Heart right ventricle (tissue), 16 donors: ENCODE measurements around the gene EFR3B. TPM values are rescaled to one million over a fixed set of nuclear protein-coding genes. Genes with fewer than 3 reads are reported as not detected.
"Not testable (repeated sequence)": the region's sequence is repeated elsewhere in the genome, so short reads cannot be mapped to it uniquely, and the experiment has no call there.

Experiments used
- ATAC-seq, 8 donors: fragments of 200-7000 bp; cut with Tn5 transposase; one replicate each; pipeline ENCODE4 v1.9.1; 2020; ENCODE audit warnings: mild to moderate bottlenecking in 8 of 8, moderate library complexity in 8 of 8, moderate number of reproducible peaks in 1 of 8
- DNase-seq, 2 donors: peaks; one replicate each; pipeline ENCODE4 v3.0.0-alpha.2; 2020
- H3K27ac ChIP-seq, 10 donors: fragments of 200-600 bp; sonication (generic) in 2 of 10; one replicate each; pipeline versions ENCODE4 v1.5.0 to v1.8.0; 2020 to 2022; ENCODE audit warnings: mild to moderate bottlenecking in 3 of 10
- H3K27me3 ChIP-seq, 7 donors: fragments of 200-600 bp; one replicate each; pipeline ENCODE4 v1.8.0; 2021 to 2022; ENCODE audit warnings: mild to moderate bottlenecking in 2 of 7
- H3K36me3 ChIP-seq, 9 donors: fragments of 200-600 bp; sonication (generic) in 1 of 9; one replicate each; pipeline versions ENCODE4 v1.5.0 to v1.8.0; 2020 to 2022; ENCODE audit warnings: mild to moderate bottlenecking in 2 of 9
- H3K4me1 ChIP-seq, 9 donors: fragments of 200-600 bp; sonication (generic) in 1 of 9; one replicate each; pipeline versions ENCODE4 v1.5.0 to v1.8.0; 2020 to 2022; ENCODE audit warnings: mild to moderate bottlenecking in 4 of 9
- H3K4me3 ChIP-seq, 10 donors: fragments of 200-600 bp; sonication (generic) in 2 of 10; one replicate each; pipeline versions ENCODE4 v1.5.0 to v1.8.0; 2020 to 2022; ENCODE audit warnings: mild to moderate bottlenecking in 7 of 10, moderate library complexity in 2 of 10
- H3K9me3 ChIP-seq, 11 donors: fragments of 200-600 bp in 10 of 11; sonication (generic) in 2 of 11; one replicate each; pipeline versions ENCODE4 v1.5.0 to v1.8.0; 2013 to 2022; ENCODE audit warnings: mild to moderate bottlenecking in 2 of 11, control low read depth in 1 of 11, moderate library complexity in 1 of 11
- CTCF ChIP-seq, 9 donors: fragments of 200-600 bp; sonication (generic) in 2 of 9; IDR thresholded peaks; one replicate each; pipeline versions ENCODE4 v1.5.0 to v1.8.0; 2021 to 2022; ENCODE audit warnings: antibody characterized with exemption in 9 of 9, mild to moderate bottlenecking in 5 of 9, moderate library complexity in 1 of 9
- WGBS, 2 donors: extraction: QIAGEN DNeasy Blood & Tissue Kit; methylation state at CpG; one replicate each; pipeline ENCODE4 v1.1.7; 2013; ENCODE audit warnings: inconsistent platforms in 1 of 2; 5-methylcytosine and 5-hydroxymethylcytosine counted together
- intact Hi-C, 10 donors: fragments of 100-400 bp; cut with DNase I; formaldehyde crosslinking; loops; one replicate each; pipeline versions ENCODE4 v1.11.1 to v1.14.2; 2022
- polyA plus RNA-seq, 2 donors: library from polyadenylated mRNA; stranded (reverse); fragments of 200-250 nt; gene quantifications; one replicate each; pipeline ENCODE4 v1.2.3, GENCODE V29; 2013
- total RNA-seq, 10 donors: library from RNA; stranded (reverse); fragmentation: NEBNext Ultra II Directional in 3 of 10; extraction: Animal tissue kit (Norgen Biotek cat#: 25700) in 3 of 10; gene quantifications; one replicate each; pipeline versions ENCODE4 v1.2.1 to v1.2.4, GENCODE V29; 2021 to 2023
- donor health status: Arrhythmogenic right ventricular cardiomyopathy.
- donor health status: ischemic (EF 13 %, LVEDD 7.1; RV severe dilation, severe dysfunction).
- donor health status: healthy with polysubstance abuse.
- donor health status: DM: no; HTN: yes; CAD: no.
- donor health status: DM: no; HTN: no; CAD: no.
- donor health status: ischemic (EF 25% LVEDD 6.9; RV normal size, moderate dysfunction).
- donor health status: ischemic (EF 25% LVEDD 5.7; RV mildly dilated, moderate dysfunction).
- donor health status: healthy.
- donor health status: DM: yes; HTN: yes; CAD: no.
- donor health status: Ischemic cardiomyopathy.
- donor health status: ischemic (EF 35%, LVEDD 5.7; RV mildly dilated, moderate dysfunction).
- donor health status: nonischemic (EF 11% LVEDD 7.7; RV severe dilation, severe dysfunction).
- donor health status: DM: yes; HTN: yes; CAD: no.
- donor health status: PGD.
- donor health status: ischemic (EF 29% LVEDD 5.4; RV normal size, mild dysfunction).
- donor health status: nonischemic (EF 23%, LVEDD 6.1; RV moderate dilation, normal function).

EFR3B gene
- total and polyA plus RNA-seq, 12 donors = 0.62 to 15.2 (median 7.0) TPM

DNA sequence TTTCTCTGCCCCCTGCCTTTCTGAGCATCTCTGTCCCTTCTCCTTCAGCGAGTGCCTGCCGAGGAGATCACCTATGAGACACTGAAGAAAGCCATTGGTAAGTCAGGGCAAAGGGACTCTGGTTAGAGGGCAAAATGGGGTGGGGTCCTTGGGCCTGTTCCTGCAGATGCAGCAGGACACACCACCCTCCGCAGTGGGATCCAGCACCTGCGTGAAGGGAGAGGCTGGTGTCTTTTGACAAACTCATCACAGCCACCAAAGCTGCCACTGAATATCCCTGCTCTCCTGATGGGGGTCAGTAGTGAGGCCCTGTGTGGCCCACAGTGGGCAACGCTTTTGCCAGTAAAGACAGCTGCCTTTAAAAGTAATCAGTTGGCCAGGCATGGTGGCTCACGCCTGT, 107.8 kb downstream of the EFR3B start:
- ATAC-seq (no peak), DNase-seq (no peak)
- TF ChIP-seq CTCF (IDR thresholded peaks at IDR 0.05) = no peak
- Histone ChIP-seq H3K4me1 (no peaks in the 10 kb centered on the region), H3K27me3 (no peaks in the 10 kb centered on the region), H3K9me3 (no peaks in the 10 kb centered on the region), H3K4me3 (no peak overlapping the region), H3K27ac (no peak overlapping the region), H3K36me3 (peaks cover 0 to 69% (median 0%) of the 10 kb centered on the region in 9 donors)
- intact Hi-C loops = loop anchor here in 1 of 10 donors (5.0 kb wide), 1 partner anchor 233 kb away; no protein-coding TSS in a partner anchor
- 97 to 98% methylated on average over 6 of the region's 6 CpGs for WGBS, 2 donors

- not testable (repeated sequence) for H3K9me3 ChIP-seq, H3K4me1 ChIP-seq, H3K4me3 ChIP-seq, DNase-seq, ATAC-seq, H3K27me3 ChIP-seq, H3K27ac ChIP-seq
- WGBS, 2 donors = 92 to 94% methylated on average over 5 of the region's 5 CpGs
- intact Hi-C loops = loop anchor here in 1 of 10 donors (5.0 kb wide), 1 partner anchor 231 kb away; no protein-coding TSS in a partner anchor
- H3K36me3 ChIP-seq = peaks cover 0 to 68% (median 0%) of the 10 kb centered on the region in 9 donors
Measured at GRCh38 chr2:25150993-25151392, 109.1 kb downstream of the EFR3B start.

DNA sequence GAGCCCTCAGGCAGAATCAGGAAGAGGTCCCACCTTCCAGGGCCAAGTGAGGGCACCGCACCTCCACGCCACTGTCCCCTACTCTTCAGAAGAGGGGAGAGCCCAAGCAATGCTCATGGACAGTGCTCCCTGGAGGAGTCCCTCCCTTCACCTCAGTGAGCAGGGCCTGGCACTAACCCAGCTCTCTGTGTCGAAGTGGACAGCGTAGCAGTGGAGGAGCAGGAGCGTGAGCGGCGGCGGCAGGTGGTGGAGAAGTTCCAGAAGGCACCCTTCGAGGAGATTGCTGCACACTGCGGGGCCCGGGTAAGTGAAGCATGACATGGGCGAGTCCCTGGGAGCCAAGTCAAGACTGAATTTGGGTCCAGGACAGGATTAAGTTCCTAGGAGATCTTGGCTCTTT, 109.8 kb downstream of the EFR3B start:
- DNase-seq (no peak), ATAC-seq (peak in 1 of 8 donors; percentile 42)
- Histone ChIP-seq H3K9me3 (no peaks in the 10 kb centered on the region), H3K36me3 (peaks cover 0 to 61% (median 0%) of the 10 kb centered on the region in 9 donors), H3K4me3 (no peak overlapping the region), H3K27ac (no peak overlapping the region), H3K4me1 (no peaks in the 10 kb centered on the region), H3K27me3 (no peaks in the 10 kb centered on the region)
- WGBS, 2 donors = 93% methylated on average over 12 of the region's 12 CpGs
- intact Hi-C loops = loop anchor here in 1 of 10 donors (5.0 kb wide), 1 partner anchor 231 kb away; no protein-coding TSS in a partner anchor
- TF ChIP-seq CTCF (IDR thresholded peaks at IDR 0.05) = no peak

- Histone ChIP-seq H3K4me1 (peaks cover 0 to 2% (median 0%) of the 10 kb centered on the region in 9 donors), H3K27ac (no peak overlapping the region), H3K36me3 (peaks cover 0 to 40% (median 0%) of the 10 kb centered on the region in 9 donors), H3K4me3 (no peak overlapping the region), H3K27me3 (no peaks in the 10 kb centered on the region), H3K9me3 (no peaks in the 10 kb centered on the region)
- no peak for DNase-seq
- no peak for TF ChIP-seq CTCF (IDR thresholded peaks at IDR 0.05)
- ATAC-seq = no peak
- intact Hi-C loops = no loop called here
- 85 to 90% methylated on average over 10 of the region's 10 CpGs for WGBS, 2 donors
Measured at GRCh38 chr2:25155401-25155800, 113.5 kb downstream of the EFR3B start.

- DNase-seq (no peak), ATAC-seq (no peak)
- Histone ChIP-seq H3K4me3 (no peak overlapping the region), H3K36me3 (peaks cover 0 to 26% (median 0%) of the 10 kb centered on the region in 9 donors), H3K9me3 (peaks cover 0 to 4% (median 0%) of the 10 kb centered on the region in 11 donors), H3K27me3 (peaks cover 0 to 18% (median 7%) of the 10 kb centered on the region in 7 donors), H3K4me1 (peaks cover 0 to 15% (median 0%) of the 10 kb centered on the region in 9 donors), H3K27ac (no peak overlapping the region)
- intact Hi-C loops = no loop called here
- no peak for TF ChIP-seq CTCF (IDR thresholded peaks at IDR 0.05)
- 95 to 97% methylated on average over 11 of the region's 11 CpGs for WGBS, 2 donors
Measured at GRCh38 chr2:25158096-25158852, 116.4 kb downstream of the EFR3B start.
